ENCODE measurements around the gene SH2D2A.

GRCh38 chr1:156814571-156815260, 1.9 kb downstream of the SH2D2A start:
- TF ChIP-seq POLR2A (IDR thresholded peaks at IDR 0.05) (no peak), CTCF (IDR thresholded peaks at IDR 0.05) (no peak)

All from uterus (tissue), 2 donors.